HG02885 (cell line): ENCODE data around the gene KIDINS220.
A peak's percentile ranks its signal among the peaks of the same experiment; 100 is the strongest.

Source experiments
- ATAC-seq: cut with Tn5 transposase; IDR thresholded peaks from one replicate; pipeline ENCODE4 v1.9.1; 2021; ENCODE audit warnings: mild to moderate bottlenecking; ENCODE audit not compliant: unreplicated experiment, poor library complexity

Gene KIDINS220

GRCh38 chr2:8710951-8711350 is 126.5 kb downstream of the KIDINS220 start:
- no peak for ATAC-seq

DNA sequence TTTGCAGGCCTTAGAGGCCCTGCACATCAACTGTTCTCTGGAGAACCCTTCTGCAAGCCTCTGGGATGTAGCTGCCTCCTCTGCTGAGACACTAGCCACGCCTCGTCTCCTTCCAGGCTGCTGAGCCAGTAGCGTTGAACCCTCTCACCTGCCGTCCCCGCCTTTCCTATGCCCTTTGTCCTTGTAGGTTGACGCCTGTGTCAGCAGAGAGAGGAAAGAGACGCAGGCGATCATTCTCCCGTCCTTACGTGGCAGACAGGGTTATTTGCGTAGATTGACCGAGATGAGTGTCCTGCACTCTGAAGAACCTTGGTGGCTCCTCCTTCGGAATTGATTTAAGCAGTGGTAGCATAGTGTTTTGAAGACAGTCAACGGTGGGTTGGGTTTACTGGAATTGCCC is 127.8 kb downstream of the KIDINS220 start:
- ATAC-seq: no peak

DNA sequence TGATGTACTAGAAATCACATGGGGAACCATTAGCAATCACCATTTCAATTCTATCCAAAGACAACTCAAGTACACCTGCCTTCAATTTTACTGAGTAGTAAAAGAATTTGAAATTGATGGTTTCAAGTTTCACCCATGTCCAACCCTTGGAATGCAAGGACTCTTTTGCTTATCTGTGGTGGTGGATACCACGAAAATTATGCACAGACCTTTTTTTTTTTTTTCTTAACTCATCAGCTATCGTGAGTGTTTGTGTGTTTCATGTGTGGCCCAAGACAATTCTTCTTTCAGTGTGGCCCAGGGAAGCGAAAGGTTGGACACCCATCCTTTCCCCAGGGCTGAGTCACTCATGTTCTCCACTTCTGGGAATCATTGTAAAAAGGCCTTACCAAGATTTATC is 132.5 kb downstream of the KIDINS220 start:
- no peak for ATAC-seq

- no peak for ATAC-seq
Measured at GRCh38 chr2:8701681-8702379, 135.6 kb downstream of the KIDINS220 start.

DNA sequence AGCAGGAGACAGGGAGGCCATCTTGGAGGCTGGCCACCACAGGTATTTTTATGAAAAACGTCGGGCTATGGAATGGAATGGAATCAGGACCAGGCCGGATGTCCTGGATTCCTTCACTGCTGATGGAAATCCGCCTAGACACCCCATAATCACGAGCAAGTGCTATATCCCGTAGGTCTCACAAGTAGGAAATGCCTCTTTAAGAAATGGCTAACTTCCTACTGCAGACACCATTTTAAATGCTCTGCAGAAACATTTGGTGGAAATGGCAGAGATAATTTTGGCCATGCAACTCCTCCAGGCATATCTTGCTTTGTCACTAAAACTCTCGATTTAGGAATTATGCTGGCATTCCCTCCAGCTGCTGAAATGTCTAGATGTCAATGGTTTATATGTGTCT is 137.6 kb downstream of the KIDINS220 start:
- no peak for ATAC-seq

- no peak for ATAC-seq
Measured at GRCh38 chr2:8697190-8697589, 140.2 kb downstream of the KIDINS220 start.

- no peak for ATAC-seq
Measured at GRCh38 chr2:8694737-8695136, 142.7 kb downstream of the KIDINS220 start.

DNA sequence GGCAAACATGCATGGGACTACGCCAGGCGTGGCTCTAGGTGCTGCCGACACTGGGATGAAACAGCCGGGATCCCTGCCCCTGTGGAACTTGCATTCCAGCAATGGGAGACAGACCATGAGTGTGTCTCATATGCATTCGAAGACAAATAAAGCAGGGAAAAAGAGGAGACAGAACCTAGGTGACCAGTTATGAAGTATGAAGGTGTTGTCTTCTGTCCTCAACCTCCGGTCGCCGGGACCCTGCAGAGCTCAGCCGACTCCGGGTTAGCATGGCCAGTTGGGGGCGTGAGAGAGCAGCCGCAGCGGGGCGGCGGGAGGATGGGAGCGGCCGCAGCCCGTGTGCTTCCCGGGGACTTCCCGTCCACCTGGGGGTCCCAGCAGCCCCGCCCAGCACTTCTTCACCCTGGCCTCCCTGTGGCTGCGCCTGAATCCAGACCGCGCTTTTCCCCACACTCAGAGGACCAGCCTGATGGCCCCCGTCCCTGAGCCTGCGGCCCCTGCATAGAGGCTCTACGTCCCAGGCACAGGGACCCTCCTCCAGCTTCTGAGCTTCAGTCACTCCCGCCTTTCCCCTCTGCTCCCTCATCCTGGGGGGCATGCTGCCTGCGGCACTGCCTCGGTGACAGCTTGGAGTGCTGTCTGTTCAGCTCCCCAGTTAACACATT is 144.1 kb downstream of the KIDINS220 start:
- ATAC-seq: no peak

- no peak for ATAC-seq
Measured at GRCh38 chr2:8692783-8693156, 144.6 kb downstream of the KIDINS220 start.

DNA sequence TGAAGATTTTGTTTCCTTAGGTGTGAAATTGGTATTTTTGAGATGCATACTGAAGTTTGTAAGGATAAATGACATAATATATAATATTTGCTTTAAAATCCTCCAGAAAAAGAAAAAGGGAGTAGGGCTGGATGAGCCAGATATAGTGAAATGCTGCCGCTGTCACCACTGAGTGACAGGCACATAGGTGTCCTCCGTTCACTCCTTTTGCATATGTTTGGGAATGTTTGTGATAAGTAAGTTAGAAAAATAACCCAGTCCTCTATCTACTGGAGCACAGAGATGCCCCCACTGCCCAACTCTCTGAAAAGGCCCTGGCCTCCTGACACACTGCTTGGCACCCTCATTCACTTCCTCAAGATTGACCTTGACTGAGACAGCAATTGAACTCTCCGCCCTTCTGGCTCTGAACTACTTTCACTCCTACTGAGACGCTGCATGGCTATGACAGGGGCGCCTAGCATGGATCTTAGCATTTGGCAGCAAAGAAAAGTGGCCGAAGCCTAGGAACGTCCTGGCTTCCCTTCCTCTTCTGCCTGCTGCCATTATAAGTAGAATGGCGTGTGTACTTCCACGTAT is 145.5 kb downstream of the KIDINS220 start:
- no peak for ATAC-seq

DNA sequence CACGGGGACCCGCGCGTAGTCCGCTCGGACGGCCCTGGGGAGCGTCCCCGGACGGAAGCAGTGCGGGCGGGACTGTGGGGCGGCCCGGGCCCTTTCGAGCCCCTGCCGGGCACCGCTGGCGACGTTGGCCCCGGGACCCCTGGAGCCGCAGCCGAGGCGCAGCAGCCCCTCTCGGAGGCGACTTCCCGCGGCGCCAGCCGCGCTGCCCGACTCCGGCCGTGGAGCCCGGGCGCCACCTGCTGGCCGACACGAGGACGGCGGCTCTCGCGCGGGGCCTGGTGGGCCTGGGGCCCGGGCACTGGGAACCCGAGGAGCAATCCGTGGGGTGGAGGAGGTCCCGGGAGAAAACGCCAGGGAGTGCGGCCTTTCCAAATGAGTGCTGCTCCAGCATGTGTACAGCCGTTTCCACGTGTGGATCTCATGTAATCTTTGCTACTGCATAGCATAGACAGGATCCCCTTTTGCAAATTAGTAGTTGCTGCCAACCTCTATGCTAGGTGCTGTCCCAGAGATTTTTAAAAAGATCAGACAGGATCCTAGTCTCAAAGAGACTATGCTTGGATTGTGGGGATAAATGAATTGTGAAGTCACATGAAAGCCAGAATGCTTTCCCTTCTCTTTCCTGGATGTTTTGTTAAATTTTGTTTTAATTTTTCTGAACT is 151.6 kb downstream of the KIDINS220 start:
- ATAC-seq: peak; percentile 38

- peak; percentile 3 for ATAC-seq
Measured at GRCh38 chr2:8684878-8685696, 152.3 kb downstream of the KIDINS220 start.

GRCh38 chr2:8684540-8684877 is 152.9 kb downstream of the KIDINS220 start:
- no peak for ATAC-seq

GRCh38 chr2:8682719-8683667 is 154.4 kb downstream of the KIDINS220 start:
- no peak for ATAC-seq

DNA sequence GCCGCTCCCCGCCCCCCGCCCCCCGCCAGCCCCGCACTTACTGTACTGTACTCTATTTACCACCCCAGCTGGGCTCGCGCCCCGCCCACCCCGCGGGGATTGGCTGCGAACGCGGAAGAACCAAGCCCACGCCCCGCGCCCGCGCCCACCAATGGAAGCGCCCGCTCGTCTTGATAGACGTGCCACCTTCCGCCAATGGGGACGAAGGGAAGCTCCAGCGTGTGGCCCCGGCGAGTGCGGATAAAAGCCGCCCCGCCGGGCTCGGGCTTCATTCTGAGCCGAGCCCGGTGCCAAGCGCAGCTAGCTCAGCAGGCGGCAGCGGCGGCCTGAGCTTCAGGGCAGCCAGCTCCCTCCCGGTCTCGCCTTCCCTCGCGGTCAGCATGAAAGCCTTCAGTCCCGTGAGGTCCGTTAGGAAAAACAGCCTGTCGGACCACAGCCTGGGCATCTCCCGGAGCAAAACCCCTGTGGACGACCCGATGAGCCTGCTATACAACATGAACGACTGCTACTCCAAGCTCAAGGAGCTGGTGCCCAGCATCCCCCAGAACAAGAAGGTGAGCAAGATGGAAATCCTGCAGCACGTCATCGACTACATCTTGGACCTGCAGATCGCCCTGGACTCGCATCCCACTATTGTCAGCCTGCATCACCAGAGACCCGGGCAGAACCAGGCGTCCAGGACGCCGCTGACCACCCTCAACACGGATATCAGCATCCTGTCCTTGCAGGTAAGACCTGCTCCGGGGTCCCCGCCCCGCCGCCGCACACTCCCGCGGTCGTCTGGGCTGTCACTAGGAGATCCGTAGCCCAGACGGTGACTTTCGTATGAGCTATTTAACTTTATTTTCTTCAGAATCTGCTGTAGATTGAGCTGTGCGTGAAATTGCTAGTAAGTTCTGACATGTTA is 155.4 kb downstream of the KIDINS220 start, which contains the start of gene ID2:
ID2 (plus strand) TSS at position 271 of the 907 bp plus-strand sequence; CDS start at position 381, 110 bp downstream.
- peak; percentile 68 for ATAC-seq

- ATAC-seq: no peak
Measured at GRCh38 chr2:8680822-8681760, 156.3 kb downstream of the KIDINS220 start.
